Stimulated activated CD4-positive, alpha-beta T cell treated with anti-CD3 and anti-CD28 coated beads, Interleukin-4, amount 100 ng/mL, for 24 hours (primary cell): ENCODE data around the gene VOPP1.
"Not testable (repeated sequence)": the region's sequence is repeated elsewhere in the genome, so short reads cannot be mapped to it uniquely, and the experiment has no call there.

Source experiments
- DNase-seq: peaks from one replicate; pipeline ENCODE4 v3.0.0-alpha.2; 2020

VOPP1 gene

DNA sequence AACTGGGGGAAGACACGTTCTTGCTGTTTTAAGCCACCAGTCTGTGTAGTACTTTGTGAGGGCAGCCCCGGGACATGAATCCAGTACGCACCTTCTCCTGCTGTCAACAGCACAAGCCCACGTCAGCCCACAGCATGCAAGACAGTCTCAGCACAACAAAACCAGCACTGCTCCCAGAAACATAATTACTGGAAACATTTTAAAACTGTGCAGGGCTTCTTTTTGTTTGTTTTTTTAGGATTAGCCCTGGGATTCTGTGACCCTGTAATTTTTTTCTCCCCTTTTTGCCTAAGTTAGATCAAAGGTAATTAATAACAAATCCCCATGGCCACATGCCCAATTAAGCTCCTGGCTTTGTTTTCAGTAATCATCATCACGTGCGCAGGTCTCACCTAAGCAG lies 87.5 kb downstream of the VOPP1 start:
- DNase-seq = no peak

DNA sequence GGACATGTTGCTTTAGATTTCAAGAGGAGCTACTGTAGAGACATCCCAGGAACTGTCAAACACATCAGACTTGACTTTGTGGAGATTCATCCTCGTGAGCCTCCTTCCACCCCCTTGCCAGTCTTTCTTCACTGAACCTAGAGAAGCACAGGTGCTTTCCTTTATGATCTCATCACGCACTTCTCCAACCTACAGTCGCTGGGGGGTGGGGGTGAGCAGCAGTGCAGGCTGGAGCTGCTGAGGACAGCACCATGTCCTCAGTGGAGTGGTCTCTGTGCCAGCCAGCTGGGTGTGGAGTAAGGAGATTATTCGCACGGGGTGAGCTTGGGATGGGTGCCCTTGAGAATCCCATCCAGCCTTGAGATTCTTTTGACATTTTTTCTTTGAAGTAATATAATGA lies 88.1 kb downstream of the VOPP1 start:
- DNase-seq = no peak

DNA sequence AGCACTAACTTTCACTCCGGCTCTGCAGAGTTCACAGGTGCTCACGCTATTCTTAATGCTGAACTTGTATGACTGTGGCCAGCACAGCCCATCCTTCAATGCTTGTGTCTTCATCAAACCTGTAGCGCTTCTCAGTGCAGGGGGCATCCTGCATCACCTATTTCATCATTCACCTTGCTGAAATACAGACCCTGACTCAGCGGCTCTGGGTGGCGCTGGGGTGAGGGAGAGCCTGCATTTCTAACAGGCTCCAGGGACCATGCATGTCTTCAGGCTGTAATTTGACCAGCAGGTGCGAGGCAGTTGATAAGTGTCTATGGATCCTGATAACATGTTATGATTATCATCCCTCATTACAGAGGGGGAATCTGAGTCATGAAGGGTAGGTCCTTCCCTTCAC lies 89.3 kb downstream of the VOPP1 start:
- peak; percentile 2 for DNase-seq

DNA sequence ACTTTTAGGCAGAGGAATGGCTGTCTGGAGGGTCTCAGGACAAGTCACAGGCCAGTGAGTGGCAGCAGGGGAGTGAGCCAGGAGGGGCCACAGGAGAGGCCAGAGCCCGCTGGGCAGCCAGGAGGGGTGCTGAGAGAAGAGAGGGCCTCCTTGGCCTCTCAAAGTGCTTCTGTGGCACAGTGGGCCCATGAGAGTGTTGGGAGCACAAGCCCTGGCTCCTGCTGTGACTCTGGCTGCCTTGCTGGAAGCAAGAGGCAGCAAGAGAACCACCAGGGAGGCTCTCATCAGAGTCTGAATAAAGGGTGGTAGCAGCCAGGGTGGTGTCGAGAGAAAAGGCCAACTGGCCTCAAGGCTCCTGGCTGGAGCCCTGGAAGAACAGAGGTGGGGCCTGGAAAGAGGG lies 91.1 kb downstream of the VOPP1 start:
- DNase-seq = peak; percentile 1

DNA sequence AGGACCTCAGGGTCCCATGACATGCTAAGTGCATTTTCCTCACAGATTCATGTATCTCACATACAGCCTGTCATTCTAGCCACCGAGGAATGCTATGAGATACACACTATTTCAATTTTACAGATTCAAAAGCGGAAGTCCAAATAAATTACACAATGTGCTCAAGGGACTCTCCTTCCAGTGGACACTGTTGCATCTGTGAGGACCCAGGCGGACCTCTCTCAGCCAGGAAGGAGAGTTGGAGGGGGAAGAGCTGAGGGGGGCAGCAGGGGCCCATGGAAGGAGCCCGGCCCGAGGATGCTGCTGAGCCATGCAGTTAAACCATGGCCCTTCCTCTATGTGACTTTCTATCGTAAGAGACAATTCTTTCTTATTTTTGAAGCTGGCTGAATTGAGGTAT lies 93.6 kb downstream of the VOPP1 start:
- DNase-seq = no peak

DNA sequence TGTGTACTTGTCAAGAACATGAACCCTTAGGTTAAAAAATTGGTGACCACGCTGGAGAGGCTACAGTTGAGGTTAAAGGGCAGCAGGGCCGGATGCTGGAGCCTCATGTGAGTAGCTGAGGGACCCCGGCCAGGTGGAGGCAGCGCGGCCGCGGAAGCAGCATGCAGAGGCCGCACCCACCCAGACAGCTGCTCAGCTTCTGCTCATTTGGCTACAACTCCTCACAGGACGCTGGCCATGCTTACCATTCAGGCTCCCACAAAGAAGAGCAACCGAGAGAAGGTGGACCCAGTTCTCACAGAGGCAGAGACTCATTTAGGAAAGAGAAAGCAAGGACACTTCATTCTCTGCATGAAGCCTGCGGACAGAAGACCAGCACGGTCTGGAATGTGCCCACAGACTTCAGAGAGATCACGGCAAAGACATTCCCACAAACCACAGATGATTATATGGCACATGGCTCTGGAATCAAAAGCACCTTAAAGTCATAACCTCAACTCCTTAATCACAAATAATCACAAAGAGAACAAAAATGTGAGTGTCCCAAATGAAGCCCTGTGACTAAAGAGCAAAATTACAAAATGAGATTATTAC lies 94.4 kb downstream of the VOPP1 start:
- DNase-seq = no peak

DNA sequence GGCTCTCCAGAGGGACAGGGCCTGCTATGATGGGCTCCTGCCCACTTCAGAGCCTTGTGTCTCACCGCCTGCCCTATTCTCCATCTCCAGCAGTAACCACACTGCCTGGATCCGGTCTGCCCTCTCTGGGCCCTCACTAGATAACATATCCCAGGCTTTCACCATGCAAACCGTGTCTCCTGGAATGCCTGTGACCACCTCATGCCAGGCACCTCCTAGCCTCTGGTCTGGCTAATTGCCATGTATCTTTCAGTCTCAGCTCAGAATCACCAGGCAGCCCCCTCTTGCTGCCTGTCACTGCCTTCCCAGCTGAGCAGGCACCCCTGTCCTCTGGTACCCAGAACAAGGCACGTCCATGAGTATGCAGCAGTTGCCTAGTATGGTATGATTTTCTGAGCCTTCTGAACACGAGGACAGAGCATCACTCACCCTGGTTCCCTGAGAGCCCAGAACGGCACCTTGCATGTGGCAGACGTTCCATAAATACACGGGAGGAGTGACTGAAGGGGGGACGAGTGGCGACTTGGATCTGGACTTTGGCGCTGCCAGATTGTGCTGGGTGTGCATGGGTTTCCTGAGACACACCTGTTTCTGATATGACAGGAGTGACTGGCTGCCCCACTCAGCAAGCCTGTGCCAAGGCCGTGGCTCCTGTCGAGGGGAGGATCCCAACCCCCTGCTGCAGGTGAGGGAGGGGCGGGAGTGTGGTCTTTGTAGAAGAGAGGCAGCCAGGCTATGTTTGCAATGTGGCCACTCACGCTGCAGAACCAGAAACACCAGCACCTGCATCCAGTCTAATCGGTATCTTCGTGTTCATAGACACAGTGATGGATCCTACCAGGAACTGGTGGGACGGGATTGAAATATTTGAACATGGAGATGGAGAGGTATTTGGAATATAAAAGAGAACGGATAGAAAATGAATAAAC lies 95.2 kb downstream of the VOPP1 start:
- no peak for DNase-seq

DNA sequence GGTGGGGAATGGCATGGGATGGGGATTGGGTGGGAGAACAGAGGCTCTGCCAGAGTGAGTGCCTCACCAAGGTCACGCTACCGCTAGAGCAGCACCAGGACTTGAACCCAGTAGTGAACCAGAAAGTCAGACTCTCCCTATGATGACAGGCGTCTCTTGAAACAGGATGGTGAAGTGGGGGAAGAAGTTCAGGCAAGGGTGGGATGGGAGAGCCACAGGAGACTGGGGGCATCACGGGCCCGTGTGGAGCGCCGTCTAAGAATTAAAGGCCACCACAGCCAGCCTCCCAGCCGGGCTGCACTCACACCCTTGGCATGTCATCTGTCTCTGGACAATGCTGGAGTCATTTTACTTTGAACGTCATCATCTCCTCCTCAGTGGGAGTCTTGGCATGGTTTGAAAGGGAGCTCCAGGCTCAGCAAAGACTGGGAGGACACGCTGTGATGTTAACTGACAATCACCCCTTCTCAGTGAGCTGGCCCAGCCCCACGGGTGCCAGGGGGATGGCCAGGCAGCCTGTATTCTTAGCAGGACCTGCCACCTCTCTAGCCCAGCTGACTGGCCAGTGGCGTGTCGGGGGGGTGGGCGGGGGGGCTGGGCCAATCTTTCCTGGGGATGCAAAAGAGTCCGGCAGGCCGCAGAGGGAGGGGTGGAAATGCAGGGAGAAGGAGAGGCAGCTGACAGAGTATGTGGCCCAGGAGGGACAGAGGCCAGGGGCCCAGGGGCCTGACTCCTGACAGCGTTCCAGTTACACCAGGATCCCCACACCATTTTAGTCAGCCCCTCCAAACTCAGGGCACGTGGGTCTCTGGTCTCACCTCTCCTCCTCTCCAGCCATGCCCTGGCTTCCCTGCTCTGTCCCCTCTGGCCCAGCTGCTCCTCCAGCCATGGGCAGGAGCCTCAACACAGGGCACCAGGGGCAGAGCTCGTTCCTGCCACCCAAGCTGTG lies 96.2 kb downstream of the VOPP1 start:
- no peak for DNase-seq

DNA sequence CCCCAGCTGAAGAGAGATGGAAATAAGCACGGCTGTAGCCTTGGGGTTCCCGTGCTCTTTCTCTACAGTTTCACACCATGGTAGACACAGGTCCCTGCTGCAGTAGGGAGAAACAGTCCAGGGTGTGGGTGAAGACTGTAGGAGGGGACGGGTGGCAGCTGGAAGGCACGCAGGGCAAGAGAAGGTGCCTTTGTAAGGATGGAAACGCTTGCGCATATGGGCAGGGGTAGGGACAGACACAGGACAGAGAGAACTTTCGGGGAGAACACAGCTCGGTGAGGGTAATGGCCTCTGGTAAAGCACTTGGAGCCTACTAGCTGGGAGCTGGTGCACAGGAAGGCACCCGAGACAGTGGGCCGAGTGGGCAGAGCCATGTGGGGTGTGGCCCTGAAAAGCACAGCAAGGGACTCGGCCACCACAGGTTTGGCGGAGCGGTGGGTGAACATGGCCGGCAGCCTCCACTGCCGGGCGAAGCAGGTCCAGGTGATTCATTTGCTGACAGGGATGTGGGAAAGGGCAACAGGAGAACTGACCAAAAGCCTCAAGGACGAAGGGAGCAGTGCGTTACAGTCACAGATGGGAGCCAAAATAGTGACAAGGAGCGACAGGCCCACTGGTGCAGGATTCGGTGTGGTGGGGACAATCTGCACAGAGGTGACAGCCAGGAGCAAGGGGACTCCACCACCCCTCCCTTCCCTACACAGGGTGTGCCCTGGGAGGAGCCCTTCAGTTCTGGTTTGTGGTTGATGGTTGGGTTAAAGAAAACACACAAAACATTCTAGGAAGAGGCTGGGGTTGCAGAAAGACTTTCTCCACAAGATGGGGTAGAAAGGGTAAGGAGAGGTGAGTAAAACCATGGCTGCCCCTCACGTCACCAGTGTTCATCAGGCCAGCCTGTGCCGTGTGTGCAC lies 97.1 kb downstream of the VOPP1 start:
- no peak for DNase-seq

DNA sequence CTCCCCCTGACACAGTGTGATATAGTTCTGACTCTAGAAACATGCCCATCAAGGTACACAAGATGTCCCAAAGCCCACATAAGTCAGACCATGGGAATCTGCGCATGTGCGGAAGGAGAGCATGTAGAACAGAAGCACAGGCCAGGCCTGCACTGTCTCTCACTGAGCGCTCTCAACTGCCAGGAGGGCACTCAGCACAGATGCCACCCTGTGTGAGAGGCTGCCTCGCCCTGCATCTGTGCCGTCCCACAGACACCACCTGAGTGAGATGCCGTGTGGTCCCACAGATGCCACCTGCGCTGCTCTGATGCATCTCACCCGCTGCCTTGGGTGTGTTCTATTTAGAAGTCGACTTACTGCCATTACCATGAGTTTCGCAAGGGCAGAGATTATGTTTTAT lies 98.4 kb downstream of the VOPP1 start:
- DNase-seq = no peak

DNA sequence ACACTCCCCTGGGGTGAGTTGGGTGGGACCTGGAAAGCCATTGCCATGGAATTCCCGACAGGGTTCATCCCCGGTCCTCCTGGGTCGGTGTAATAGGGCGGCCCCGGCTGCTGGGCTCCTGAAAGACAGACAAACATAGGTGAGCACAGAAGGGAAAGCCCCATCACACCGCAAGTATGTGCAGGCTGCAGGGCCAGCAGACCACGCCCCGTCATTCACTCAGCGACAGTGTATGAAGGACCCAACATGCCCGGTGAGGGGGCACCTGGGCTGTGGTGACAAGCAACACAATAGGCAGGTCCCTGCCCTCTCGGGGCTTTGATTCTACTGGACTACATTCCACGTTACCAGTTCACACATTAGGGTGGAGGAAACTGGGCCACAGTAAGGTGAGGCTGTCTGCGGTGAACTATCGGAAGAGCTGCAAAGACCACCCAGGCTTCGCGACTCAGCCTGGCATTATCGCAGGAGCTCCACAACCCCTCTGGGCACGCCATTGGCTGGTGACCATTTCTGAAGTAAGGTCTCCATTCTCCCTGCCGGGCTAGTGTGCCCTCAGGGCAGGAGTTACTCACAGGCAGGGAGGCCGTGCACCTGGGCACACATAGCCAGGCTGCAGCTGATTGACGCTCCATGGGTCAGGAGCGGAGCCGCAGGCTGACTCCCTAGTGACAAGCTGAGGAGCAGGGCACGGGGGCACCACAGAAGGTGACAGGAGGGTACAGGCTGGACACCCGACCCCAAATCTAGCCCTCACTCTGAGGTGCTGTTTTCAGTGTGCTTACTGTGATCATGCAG lies 99.2 kb downstream of the VOPP1 start:
- no peak for DNase-seq

DNA sequence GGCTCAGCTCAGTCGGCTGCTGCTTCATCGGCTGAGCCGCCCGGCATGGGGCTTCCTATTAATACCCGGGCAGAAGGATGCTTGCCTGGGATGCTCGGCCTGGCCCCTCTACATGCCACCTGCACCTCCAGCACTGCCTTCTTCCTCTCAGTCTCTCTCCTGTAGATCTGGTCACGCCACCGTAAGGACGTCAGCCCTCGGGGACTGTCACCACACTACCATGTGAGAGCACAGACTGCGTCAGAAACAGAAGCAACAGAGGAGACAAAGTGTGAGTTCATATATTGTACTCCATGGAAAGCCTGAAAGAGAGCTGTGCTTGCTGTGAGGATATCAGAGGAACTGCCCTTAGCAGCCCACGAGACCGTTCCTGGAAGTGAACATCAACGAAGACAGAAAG lies 99.9 kb downstream of the VOPP1 start:
- DNase-seq = not testable (repeated sequence)

DNA sequence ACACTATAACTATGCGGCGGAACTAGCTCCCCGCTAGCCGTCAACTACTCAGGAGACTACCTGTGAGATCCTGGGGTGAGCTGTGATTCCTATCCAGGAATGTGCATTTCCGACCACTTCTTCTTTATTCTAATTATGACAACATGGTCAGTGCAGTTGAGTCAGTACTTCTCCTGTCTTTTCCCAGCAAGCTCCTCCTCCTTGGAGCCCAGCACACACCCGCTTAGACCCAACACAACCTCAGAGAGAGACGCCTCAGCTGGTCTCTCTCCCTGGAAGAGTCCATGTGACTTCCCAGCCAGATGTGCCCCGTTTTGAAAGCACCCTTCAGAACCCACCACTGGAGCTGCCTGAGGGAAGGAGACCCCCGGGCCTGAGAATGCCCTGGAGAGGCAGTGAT lies 100.7 kb downstream of the VOPP1 start:
- DNase-seq = not testable (repeated sequence)

DNA sequence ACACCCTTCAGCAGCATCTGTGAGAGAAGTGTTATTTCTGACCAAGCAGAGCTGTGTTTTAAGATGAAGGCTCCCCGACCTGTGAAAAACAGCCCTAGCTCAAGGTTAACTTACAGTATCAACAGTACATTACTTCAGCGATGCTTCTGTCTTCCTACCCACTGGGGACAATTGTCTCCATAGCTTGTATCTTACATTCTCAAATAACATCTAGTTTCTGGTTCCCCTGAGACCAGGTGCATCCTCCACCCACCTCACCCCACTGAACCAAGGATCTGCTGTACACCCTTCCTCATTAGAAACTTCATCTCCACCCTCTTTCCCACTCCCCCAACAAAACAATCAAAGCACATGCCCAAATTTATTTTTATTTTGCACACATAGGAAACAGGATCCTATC lies 102.0 kb downstream of the VOPP1 start:
- no peak for DNase-seq

DNA sequence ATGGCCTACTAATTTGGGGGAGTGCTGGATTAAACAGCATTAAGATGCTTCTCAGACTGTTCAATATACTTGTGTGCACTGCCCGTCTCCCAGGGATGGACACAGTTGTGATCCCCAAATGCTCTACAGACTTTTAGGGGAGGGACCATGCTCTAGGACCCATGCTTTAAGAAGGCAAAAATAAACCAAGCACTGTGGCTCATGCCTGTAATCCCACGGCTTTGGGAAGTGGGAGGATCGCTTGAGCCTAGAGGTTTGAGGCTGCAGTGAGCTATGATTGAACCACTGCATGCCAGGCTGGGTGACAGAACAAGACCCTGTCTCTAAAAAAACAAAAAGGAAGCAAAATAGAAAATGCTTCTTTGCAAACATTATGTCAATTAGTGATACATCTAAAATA lies 102.6 kb downstream of the VOPP1 start:
- DNase-seq = no peak

DNA sequence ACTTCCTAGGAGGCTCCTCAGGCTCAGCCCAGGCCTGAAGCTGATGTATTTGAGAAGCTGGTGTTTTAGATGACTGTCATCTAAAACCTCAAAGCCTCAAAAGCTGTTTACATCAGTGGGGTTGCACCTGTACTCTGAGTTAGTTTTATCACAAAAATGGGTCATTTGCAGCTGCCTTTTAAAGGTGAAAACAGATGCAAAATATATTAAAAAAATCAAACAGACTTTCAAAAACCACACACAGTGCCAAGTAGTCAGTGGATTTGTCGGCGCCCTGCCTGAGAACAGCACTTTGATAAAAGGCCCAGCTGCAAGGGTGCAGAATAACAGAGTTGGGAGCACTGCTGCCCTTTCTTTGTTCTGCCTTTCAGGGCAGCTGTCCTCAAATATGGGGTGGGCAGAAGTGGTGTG lies 103.0 kb downstream of the VOPP1 start:
- DNase-seq = no peak

DNA sequence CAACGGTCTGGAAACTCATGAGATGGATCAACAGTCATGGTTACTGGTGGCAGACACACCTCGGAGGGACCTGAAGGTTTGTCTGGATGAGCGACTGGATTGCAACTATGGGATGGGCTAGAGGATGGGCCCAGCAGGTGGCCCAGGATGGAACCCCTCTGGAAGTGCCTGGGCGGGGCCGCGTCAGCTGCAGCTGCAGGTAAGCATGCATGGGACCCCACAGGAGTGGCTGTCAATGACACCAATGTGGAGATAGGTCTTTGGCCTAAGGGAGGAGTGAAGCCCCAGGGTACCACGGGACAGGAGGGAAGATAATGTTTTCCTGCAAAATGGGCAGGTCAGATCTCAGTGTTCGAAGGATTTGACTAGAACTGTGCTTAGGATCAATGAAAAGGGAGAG lies 103.8 kb downstream of the VOPP1 start:
- DNase-seq = no peak

DNA sequence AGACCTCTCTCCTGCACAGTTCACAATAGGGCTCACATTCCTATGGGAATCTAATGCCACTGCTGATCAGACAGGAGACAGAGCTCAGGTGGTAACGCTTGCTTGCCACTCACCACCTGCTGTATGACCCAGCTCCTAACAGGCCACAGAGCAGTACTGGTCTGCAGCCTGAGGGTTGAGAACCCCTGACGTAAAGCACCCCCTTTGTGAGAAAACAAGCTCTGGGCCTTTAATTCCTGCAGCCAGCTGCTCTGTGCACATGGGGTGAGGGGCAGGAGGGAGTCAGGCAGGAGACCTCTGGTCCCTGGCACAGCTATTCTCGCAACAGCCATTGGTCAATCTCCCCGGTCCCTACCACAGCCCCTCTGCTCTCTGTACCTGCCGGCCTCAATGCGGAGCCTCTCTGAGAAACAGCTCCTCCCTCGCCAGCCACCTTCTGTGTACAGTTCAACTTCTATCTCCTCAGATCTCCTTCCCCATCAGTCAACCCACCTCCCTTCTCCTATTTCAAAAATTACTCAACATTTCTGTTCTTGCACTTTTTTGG lies 105.2 kb downstream of the VOPP1 start:
- DNase-seq = no peak

DNA sequence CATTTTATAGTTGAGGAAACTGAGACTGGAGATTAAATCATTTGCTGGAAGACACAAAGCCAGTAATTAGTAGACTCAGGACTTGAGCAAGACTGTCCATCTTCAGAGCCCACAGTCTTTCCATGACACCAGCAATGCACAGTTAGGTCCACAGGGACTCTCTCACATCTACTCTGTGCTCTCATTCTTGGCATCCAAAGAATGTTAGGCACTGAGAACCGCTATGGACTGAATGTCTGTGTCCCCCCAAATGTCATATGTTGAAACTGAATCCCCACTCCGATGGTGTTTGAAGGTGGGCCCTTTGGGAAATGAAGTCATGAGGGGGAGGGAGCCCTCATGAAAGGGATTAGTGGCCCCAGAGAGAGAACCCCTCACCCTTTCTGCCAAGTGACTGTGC lies 106.6 kb downstream of the VOPP1 start:
- DNase-seq = no peak

DNA sequence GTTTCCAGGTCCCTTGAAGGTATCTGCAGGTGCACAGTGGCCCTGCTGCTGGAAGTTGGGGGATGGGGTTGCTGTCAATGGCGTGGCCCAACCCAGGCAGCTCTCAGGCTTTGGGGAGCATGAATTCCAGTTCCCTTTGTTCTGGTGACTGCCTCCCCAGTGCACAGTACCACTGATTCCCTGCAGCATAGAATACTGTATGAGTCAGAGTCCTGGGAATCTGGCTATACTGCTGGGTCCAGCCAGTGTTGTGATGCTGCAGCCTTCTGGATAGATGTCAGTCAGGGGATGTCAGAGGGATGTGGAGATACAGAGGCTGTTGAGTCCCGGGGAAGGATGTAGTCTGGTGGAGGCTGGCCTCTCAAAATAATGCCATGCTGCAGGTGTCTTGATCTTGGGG lies 107.9 kb downstream of the VOPP1 start:
- DNase-seq = no peak

DNA sequence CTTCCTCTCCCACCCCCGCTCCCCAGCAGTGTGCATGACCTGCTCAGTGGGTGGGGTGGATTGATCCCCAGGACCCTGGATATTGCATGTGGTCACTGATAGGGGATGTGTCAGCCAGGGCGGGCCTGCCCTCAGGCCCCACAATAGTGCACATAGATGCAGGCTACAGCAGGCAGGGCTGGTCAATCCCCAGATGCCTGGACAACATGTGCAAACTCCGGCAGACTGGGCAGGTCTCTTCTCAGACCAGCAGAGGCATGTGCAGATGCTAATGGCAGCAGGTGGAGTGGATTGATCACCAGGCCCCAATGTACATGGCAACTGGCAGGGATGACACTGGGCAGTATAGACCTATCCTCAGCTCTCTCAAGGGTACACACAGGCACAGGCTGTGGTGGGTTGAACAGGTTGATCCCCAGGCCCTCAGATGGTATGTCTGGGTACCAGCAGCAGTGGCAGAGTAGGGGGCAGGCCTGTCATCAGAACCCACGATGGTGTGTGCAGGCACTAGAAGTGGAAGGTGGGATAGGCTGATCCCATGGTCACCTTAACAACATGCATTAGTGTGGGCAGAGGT lies 108.5 kb downstream of the VOPP1 start:
- no peak for DNase-seq
